ENCODE data around the gene CCDC197.

Gene CCDC197

DNA sequence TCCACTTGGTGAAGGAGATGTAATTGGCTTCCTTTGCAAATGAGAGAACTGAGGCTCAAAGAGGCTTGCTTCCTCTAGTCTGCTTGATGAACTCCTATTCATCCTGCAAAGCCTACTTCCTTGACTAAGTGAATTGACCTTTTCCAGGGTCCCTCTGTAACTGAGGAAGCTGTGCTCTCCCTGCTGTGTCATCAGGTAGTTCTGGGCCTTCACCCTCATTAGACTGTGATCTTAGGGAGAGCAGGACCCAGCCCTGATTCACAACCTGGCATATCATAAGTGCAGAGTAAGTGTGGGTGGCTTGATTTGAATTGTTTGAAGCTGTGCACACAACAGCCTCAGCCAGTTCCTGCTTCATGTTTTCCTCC, 37.0 kb upstream of the CCDC197 start:
- Histone ChIP-seq H3K27me3 (replicated peaks; ENCODE audit: insufficient read depth, low read length) (no peaks in the 10 kb centered on the region), H3K27ac (ENCODE audit: low read length) (peak overlapping the region; percentile 84; the same call in 1 of the 2 replicates), H3K4me3 (ENCODE audit: low read length) (no peak overlapping the region), H3K79me2 (ENCODE audit: low read length) (no peaks in the 10 kb centered on the region), H4K20me1 (ENCODE audit: insufficient read depth, low read length) (no peaks in the 10 kb centered on the region), H3F3A (ENCODE audit: insufficient read depth, low read length) (peaks cover 17% of the 10 kb centered on the region), H3K4me1 (ENCODE audit: low read length) (peaks cover 69% of the 10 kb centered on the region), H3K9me3 (replicated peaks; ENCODE audit: insufficient read depth, low read length) (no peaks in the 10 kb centered on the region), H2AFZ (ENCODE audit: low read length) (no peak overlapping the region), H3K9ac (ENCODE audit: low read length) (no peak overlapping the region), H3K9me2 (replicated peaks; ENCODE audit: insufficient read depth, low read length) (no peaks in the 10 kb centered on the region), H3K4me2 (ENCODE audit: low read depth, low read length) (peak overlapping the region; percentile 22; the same call in 1 of the 2 replicates), H3K36me3 (replicated peaks; ENCODE audit: insufficient read depth, low read length) (no peaks in the 10 kb centered on the region)
- TF ChIP-seq EZH2phosphoT487 (IDR thresholded peaks at IDR 0.05; ENCODE audit: low read length) (no peak), EZH2 (optimal IDR thresholded peaks at IDR 0.05; ENCODE audit: low read depth, low read length) (no peak)
- TF ChIP-seq, protein P1, sequence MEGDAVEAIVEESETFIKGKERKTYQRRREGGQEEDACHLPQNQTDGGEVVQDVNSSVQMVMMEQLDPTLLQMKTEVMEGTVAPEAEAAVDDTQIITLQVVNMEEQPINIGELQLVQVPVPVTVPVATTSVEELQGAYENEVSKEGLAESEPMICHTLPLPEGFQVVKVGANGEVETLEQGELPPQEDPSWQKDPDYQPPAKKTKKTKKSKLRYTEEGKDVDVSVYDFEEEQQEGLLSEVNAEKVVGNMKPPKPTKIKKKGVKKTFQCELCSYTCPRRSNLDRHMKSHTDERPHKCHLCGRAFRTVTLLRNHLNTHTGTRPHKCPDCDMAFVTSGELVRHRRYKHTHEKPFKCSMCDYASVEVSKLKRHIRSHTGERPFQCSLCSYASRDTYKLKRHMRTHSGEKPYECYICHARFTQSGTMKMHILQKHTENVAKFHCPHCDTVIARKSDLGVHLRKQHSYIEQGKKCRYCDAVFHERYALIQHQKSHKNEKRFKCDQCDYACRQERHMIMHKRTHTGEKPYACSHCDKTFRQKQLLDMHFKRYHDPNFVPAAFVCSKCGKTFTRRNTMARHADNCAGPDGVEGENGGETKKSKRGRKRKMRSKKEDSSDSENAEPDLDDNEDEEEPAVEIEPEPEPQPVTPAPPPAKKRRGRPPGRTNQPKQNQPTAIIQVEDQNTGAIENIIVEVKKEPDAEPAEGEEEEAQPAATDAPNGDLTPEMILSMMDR (IDR thresholded peaks at IDR 0.05; ENCODE audit: low read length), result no peak
- no peak for DNase-seq

GRCh38 chr14:93960774-93961438, 36.2 kb upstream of the CCDC197 start:
- DNase-seq, result no peak
- TF ChIP-seq EZH2phosphoT487 (IDR thresholded peaks at IDR 0.05; ENCODE audit: low read length), result no peak
- TF ChIP-seq EZH2 (optimal IDR thresholded peaks at IDR 0.05; ENCODE audit: low read depth, low read length), result no peak
- TF ChIP-seq, protein P1 (IDR thresholded peaks at IDR 0.05; ENCODE audit: low read length), result no peak
- H3F3A ChIP-seq (ENCODE audit: insufficient read depth, low read length), result peaks cover 17% of the 10 kb centered on the region
- no peaks in the 10 kb centered on the region for H3K79me2 ChIP-seq (ENCODE audit: low read length)
- no peaks in the 10 kb centered on the region for H3K27me3 ChIP-seq (replicated peaks; ENCODE audit: insufficient read depth, low read length)
- no peaks in the 10 kb centered on the region for H3K9me2 ChIP-seq (replicated peaks; ENCODE audit: insufficient read depth, low read length)
- H4K20me1 ChIP-seq (ENCODE audit: insufficient read depth, low read length), result no peaks in the 10 kb centered on the region
- no peak overlapping the region for H2AFZ ChIP-seq (ENCODE audit: low read length)
- no peaks in the 10 kb centered on the region for H3K36me3 ChIP-seq (replicated peaks; ENCODE audit: insufficient read depth, low read length)
- H3K9me3 ChIP-seq (replicated peaks; ENCODE audit: insufficient read depth, low read length), result no peaks in the 10 kb centered on the region
- no peak overlapping the region for H3K4me2 ChIP-seq (ENCODE audit: low read depth, low read length)
- peaks cover 69% of the 10 kb centered on the region for H3K4me1 ChIP-seq (ENCODE audit: low read length)
- H3K9ac ChIP-seq (ENCODE audit: low read length), result no peak overlapping the region
- no peak overlapping the region for H3K27ac ChIP-seq (ENCODE audit: low read length)
- no peak overlapping the region for H3K4me3 ChIP-seq (ENCODE audit: low read length)

DNA sequence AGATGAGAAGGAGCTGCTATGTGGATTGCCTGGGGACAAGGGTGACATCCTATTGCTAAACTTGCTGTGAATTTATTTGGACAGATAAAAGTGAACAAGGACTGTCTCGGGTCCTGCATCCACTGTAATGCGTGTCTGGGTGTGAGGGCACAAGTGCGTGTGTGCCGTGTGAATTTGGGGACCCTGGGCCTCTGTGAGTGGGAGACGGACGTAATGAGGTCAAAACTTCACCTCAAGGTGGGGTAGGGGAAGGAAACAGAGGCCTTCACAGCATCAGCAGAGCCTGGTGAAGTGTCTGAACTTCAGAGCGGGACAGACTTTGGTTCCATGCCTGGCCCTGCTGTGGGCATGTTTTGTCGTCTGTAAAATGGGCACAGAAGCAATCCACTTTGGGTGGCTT, 35.5 kb upstream of the CCDC197 start:
- Histone ChIP-seq H3K36me3 (replicated peaks; ENCODE audit: insufficient read depth, low read length) (no peaks in the 10 kb centered on the region), H3K9me3 (replicated peaks; ENCODE audit: insufficient read depth, low read length) (no peaks in the 10 kb centered on the region), H2AFZ (ENCODE audit: low read length) (no peak overlapping the region), H3K4me3 (ENCODE audit: low read length) (no peak overlapping the region), H3K9me2 (replicated peaks; ENCODE audit: insufficient read depth, low read length) (no peaks in the 10 kb centered on the region), H3K79me2 (ENCODE audit: low read length) (no peaks in the 10 kb centered on the region), H4K20me1 (ENCODE audit: insufficient read depth, low read length) (no peaks in the 10 kb centered on the region), H3K27ac (ENCODE audit: low read length) (no peak overlapping the region), H3K9ac (ENCODE audit: low read length) (no peak overlapping the region), H3F3A (ENCODE audit: insufficient read depth, low read length) (peaks cover 17% of the 10 kb centered on the region), H3K4me2 (ENCODE audit: low read depth, low read length) (no peak overlapping the region), H3K4me1 (ENCODE audit: low read length) (peaks cover 65% of the 10 kb centered on the region), H3K27me3 (replicated peaks; ENCODE audit: insufficient read depth, low read length) (no peaks in the 10 kb centered on the region)
- TF ChIP-seq EZH2 (optimal IDR thresholded peaks at IDR 0.05; ENCODE audit: low read depth, low read length), result no peak
- TF ChIP-seq EZH2phosphoT487 (IDR thresholded peaks at IDR 0.05; ENCODE audit: low read length), result no peak
- TF ChIP-seq, protein P1 (IDR thresholded peaks at IDR 0.05; ENCODE audit: low read length), result no peak
- no peak for DNase-seq
